ENCODE measurements around the gene MYL1.

The MYL1 gene

GRCh38 chr2:210269148-210269547 is 45.8 kb downstream of the MYL1 start:
- no peak for DNase-seq (ENCODE audit: low read depth, low spot score)
- H3K27ac ChIP-seq, result no peak overlapping the region

- no peak overlapping the region for H3K27ac ChIP-seq
- no peak for DNase-seq (ENCODE audit: low read depth, low spot score)
These were observed 46.7 kb downstream of the MYL1 start for GRCh38 chr2:210268281-210268680.

GRCh38 chr2:210267698-210268097 is 47.3 kb downstream of the MYL1 start:
- DNase-seq (ENCODE audit: low read depth, low spot score), result no peak
- H3K27ac ChIP-seq, result no peak overlapping the region

- no peak for DNase-seq (ENCODE audit: low read depth, low spot score)
- H3K27ac ChIP-seq, result no peak overlapping the region
These were observed 50.7 kb downstream of the MYL1 start for GRCh38 chr2:210264282-210264681.

GRCh38 chr2:210263841-210264240 is 51.1 kb downstream of the MYL1 start:
- H3K27ac ChIP-seq, result no peak overlapping the region
- DNase-seq (ENCODE audit: low read depth, low spot score), result no peak

GRCh38 chr2:210262036-210262435 is 52.9 kb downstream of the MYL1 start:
- no peak overlapping the region for H3K27ac ChIP-seq
- DNase-seq (ENCODE audit: low read depth, low spot score), result no peak

GRCh38 chr2:210259687-210260086 is 55.3 kb downstream of the MYL1 start:
- no peak for DNase-seq (ENCODE audit: low read depth, low spot score)
- H3K27ac ChIP-seq, result no peak overlapping the region

GRCh38 chr2:210252699-210253606 is 62.0 kb downstream of the MYL1 start:
- H3K27ac ChIP-seq, result no peak overlapping the region
- no peak for DNase-seq (ENCODE audit: low read depth, low spot score)

- no peak for DNase-seq (ENCODE audit: low read depth, low spot score)
- H3K27ac ChIP-seq, result no peak overlapping the region
These were observed 64.4 kb downstream of the MYL1 start for GRCh38 chr2:210250622-210251021.

All from epithelial cell of prostate (primary cell).